ENCODE data around the gene RNASE1.
"Not testable (repeated sequence)": the region's sequence is repeated elsewhere in the genome, so short reads cannot be mapped to it uniquely, and the experiment has no call there.

The RNASE1 gene

DNA sequence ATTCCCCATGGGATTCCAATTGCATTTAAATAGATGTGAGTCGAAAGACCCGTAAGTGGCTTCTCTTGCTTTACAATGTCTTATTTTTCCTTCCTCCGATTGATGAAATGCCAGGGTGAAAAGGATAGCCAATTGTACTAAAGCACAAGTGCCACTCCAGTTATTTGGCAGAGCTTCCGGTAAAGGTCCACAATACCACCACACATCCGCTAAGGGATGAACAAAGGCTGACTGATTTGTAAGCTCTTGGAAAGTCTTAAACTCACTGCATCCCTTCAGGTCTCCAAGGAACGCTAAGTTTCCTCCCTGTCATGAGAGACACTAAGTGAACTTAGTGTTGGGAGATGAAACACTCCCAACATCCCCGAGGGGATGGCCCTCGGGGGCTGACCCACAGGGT is 21.2 kb upstream of the RNASE1 start (continued):
- no peak for TF ChIP-seq ZBTB48 (tag by site-specific recombination; IDR thresholded peaks at IDR 0.05)
- TF ChIP-seq ZNF140 (tag by site-specific recombination; IDR thresholded peaks at IDR 0.05), result no peak

DNA sequence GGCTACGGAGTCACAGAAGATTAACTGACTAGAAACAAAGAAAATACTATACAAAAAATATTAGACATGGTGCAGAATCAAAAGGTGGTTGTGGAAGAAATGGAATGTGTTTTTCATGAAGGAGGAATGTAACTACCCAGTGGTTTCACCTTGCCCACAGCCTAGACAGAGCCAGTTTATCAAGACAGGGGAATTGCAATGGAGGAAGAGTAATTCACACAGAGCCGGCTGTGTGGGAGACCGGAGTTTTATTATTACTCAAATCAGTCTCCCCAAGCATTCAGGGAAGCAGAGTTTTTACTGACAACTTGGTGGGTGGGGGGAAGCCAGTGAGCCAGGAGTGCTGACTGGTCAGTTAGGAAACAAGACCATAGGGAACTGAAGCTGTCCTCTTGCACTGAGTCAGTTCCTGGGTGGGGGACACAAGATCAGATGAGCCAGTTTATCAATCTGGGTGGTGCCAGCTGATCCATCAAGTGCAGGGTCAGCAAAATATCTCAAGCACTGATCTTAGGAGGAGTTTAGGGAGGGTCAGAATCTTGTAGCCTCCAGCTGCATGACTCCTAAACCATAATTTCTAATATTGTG is 19.0 kb upstream of the RNASE1 start:
- H3K36me3 ChIP-seq (ENCODE audit: control insufficient read depth in 2 of 2, insufficient read depth in 1 of 2, low read length in 2 of 2); H3K9me3 ChIP-seq (ENCODE audit: control insufficient read depth, insufficient read depth, low read depth, low read length); H3K4me1 ChIP-seq (ENCODE audit: control insufficient read depth, insufficient read depth, low read length); H3K4me3 ChIP-seq (ENCODE audit: low read depth, low read length); POLR2A ChIA-PET; H3K27ac ChIP-seq (ENCODE audit: extremely low read depth, low read depth, low read length): not testable (repeated sequence)
- CTCF ChIA-PET, result interaction anchor here (0.8 kb wide), 1 partner anchor 149 kb away, joined by 3 read pairs; no protein-coding TSS in a partner anchor

- ChIA-PET POLR2A (no interaction called here), CTCF (no interaction called here)
Measured at GRCh38 chr14:20820063-20820904, 17.6 kb upstream of the RNASE1 start.

DNA sequence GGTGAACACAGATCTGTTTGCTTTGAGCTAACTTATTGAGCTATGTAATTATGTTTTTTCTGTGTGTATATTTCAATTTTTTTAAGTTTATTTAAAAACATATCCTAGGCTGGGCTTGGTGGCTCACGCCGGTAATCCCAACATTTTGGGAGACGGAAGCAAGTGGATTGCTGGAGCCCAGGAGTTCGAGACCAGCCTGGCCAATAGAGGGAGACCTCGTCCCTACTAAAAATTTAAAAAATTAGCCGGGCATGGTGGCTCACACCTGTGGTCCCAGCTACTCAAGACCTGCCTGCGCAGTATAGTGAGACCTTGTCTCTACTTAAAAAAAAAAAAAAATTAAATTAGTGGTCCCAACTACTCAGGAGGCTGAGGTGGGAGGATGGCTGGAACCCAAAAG is 16.2 kb upstream of the RNASE1 start:
- POLR2A ChIA-PET, result no interaction called here
- CTCF ChIA-PET, result interaction anchor here (0.7 to 1.8 kb wide), 5 partner anchors 24 to 154 kb away, joined by 3 to 4 read pairs (median 3); no protein-coding TSS in a partner anchor
- Histone ChIP-seq H3K27ac (ENCODE audit: extremely low read depth, low read depth, low read length) (no peak overlapping the region), H3K9me3 (ENCODE audit: control insufficient read depth, insufficient read depth, low read depth, low read length) (no peaks in the 10 kb centered on the region), H3K36me3 (ENCODE audit: control insufficient read depth in 2 of 2, insufficient read depth in 1 of 2, low read length in 2 of 2) (no peaks in the 10 kb centered on the region), H3K4me3 (ENCODE audit: low read depth, low read length) (no peak overlapping the region), H3K4me1 (ENCODE audit: control insufficient read depth, insufficient read depth, low read length) (no peaks in the 10 kb centered on the region)
- no peak for TF ChIP-seq KLF1 (tag by site-specific recombination; IDR thresholded peaks at IDR 0.05)
- TF ChIP-seq, protein P1, sequence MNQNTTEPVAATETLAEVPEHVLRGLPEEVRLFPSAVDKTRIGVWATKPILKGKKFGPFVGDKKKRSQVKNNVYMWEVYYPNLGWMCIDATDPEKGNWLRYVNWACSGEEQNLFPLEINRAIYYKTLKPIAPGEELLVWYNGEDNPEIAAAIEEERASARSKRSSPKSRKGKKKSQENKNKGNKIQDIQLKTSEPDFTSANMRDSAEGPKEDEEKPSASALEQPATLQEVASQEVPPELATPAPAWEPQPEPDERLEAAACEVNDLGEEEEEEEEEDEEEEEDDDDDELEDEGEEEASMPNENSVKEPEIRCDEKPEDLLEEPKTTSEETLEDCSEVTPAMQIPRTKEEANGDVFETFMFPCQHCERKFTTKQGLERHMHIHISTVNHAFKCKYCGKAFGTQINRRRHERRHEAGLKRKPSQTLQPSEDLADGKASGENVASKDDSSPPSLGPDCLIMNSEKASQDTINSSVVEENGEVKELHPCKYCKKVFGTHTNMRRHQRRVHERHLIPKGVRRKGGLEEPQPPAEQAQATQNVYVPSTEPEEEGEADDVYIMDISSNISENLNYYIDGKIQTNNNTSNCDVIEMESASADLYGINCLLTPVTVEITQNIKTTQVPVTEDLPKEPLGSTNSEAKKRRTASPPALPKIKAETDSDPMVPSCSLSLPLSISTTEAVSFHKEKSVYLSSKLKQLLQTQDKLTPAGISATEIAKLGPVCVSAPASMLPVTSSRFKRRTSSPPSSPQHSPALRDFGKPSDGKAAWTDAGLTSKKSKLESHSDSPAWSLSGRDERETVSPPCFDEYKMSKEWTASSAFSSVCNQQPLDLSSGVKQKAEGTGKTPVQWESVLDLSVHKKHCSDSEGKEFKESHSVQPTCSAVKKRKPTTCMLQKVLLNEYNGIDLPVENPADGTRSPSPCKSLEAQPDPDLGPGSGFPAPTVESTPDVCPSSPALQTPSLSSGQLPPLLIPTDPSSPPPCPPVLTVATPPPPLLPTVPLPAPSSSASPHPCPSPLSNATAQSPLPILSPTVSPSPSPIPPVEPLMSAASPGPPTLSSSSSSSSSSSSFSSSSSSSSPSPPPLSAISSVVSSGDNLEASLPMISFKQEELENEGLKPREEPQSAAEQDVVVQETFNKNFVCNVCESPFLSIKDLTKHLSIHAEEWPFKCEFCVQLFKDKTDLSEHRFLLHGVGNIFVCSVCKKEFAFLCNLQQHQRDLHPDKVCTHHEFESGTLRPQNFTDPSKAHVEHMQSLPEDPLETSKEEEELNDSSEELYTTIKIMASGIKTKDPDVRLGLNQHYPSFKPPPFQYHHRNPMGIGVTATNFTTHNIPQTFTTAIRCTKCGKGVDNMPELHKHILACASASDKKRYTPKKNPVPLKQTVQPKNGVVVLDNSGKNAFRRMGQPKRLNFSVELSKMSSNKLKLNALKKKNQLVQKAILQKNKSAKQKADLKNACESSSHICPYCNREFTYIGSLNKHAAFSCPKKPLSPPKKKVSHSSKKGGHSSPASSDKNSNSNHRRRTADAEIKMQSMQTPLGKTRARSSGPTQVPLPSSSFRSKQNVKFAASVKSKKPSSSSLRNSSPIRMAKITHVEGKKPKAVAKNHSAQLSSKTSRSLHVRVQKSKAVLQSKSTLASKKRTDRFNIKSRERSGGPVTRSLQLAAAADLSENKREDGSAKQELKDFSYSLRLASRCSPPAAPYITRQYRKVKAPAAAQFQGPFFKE (tag by site-specific recombination; IDR thresholded peaks at IDR 0.05; ENCODE audit: borderline replicate concordance), result no peak
- TF ChIP-seq, protein P2, sequence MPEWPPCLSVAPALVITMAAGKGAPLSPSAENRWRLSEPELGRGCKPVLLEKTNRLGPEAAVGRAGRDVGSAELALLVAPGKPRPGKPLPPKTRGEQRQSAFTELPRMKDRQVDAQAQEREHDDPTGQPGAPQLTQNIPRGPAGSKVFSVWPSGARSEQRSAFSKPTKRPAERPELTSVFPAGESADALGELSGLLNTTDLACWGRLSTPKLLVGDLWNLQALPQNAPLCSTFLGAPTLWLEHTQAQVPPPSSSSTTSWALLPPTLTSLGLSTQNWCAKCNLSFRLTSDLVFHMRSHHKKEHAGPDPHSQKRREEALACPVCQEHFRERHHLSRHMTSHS (tag by site-specific recombination; IDR thresholded peaks at IDR 0.05), result no peak
- TF ChIP-seq ZNF76 (tag by site-specific recombination; IDR thresholded peaks at IDR 0.05; ENCODE audit: borderline replicate concordance, low read depth), result no peak
- TF ChIP-seq ZBTB26 (tag by site-specific recombination; optimal IDR thresholded peaks at IDR 0.05), result no peak
- no peak for TF ChIP-seq KLF10 (tag by site-specific recombination; IDR thresholded peaks at IDR 0.05)
- TF ChIP-seq ATF2 (tag by site-specific recombination; IDR thresholded peaks at IDR 0.05; ENCODE audit: low read depth), result no peak
- TF ChIP-seq OSR2 (tag by site-specific recombination; IDR thresholded peaks at IDR 0.05), result no peak
- no peak for TF ChIP-seq ZNF433 (tag by site-specific recombination; IDR thresholded peaks at IDR 0.05; ENCODE audit: low read depth)
- no peak for TF ChIP-seq ZNF704 (tag by site-specific recombination; IDR thresholded peaks at IDR 0.05)
- TF ChIP-seq BCL11A (tag by site-specific recombination; IDR thresholded peaks at IDR 0.05; ENCODE audit: low read depth), result no peak
- TF ChIP-seq ZNF701 (tag by site-specific recombination; IDR thresholded peaks at IDR 0.05), result no peak
- no peak for TF ChIP-seq ZNF169 (tag by site-specific recombination; IDR thresholded peaks at IDR 0.05)
- TF ChIP-seq ZNF174 (tag by site-specific recombination; IDR thresholded peaks at IDR 0.05), result no peak

More at GRCh38 chr14:20820063-20820904, 17.6 kb upstream of the RNASE1 start:
- H3K9me3 ChIP-seq (ENCODE audit: control insufficient read depth, insufficient read depth, low read depth, low read length), result no peaks in the 10 kb centered on the region
- no peak overlapping the region for H3K27ac ChIP-seq (ENCODE audit: extremely low read depth, low read depth, low read length)
- H3K36me3 ChIP-seq (ENCODE audit: control insufficient read depth in 2 of 2, insufficient read depth in 1 of 2, low read length in 2 of 2), result no peaks in the 10 kb centered on the region
- H3K4me1 ChIP-seq (ENCODE audit: control insufficient read depth, insufficient read depth, low read length), result no peaks in the 10 kb centered on the region
- TF ChIP-seq ZSCAN23 (tag by site-specific recombination; IDR thresholded peaks at IDR 0.05), result no peak
- TF ChIP-seq SETDB1 (IDR thresholded peaks at IDR 0.05; ENCODE audit: insufficient read length, low read length), result peak; percentile 80
- H3K4me3 ChIP-seq (ENCODE audit: low read depth, low read length), result no peak overlapping the region

Measured in HEK293 (cell line).